ENCODE measurements around the gene MGARP. TPM values are rescaled to one million over a fixed set of nuclear protein-coding genes. Genes with fewer than 3 reads are reported as not detected.
"Not testable (repeated sequence)": the region's sequence is repeated elsewhere in the genome, so short reads cannot be mapped to it uniquely, and the experiment has no call there.

MGARP gene
- polyA plus RNA-seq, 1 of the 3 experiments (the other 2 are of a cell fraction): 22.9 TPM

DNA sequence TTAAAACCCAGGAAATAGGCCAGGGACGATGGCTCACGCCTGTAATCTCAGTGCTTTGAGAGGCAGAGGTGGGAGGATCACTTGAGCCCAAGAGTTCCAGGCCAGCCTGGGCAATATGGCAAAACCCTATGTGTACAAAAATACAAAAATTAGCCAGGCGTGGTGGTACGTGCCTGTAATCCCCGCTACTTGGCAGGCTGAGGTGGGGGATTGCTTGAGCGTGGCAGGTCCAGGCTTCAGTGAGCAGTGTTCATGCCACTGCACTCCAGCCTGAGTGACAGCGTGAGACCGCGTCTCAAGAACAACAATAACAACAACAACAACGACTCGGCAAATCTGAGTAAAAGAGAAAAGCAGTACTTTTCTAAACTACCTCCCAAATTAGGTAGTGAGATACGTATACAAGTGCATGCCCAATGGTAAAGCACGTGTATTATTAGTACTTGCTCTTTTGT, 35.2 kb upstream of the MGARP start:
- DNase-seq: no peak
- Histone ChIP-seq H4K20me1 (ENCODE audit: insufficient read depth) (peaks cover 91% of the 10 kb centered on the region), H3K4me2 (no peak overlapping the region), H3K27me3 (ENCODE audit: insufficient read depth) (no peaks in the 10 kb centered on the region), H3K4me1 (ENCODE audit: control insufficient read depth in 1 of 2, insufficient read depth in 2 of 2, low read depth in 1 of 2, low read length in 1 of 2) (peaks cover 0 to 13% of the 10 kb centered on the region in 2 experiments; a peak in 1 of 4 replicates), H3K9me2 (no peaks in the 10 kb centered on the region), H3K4me3 (ENCODE audit: low read depth in 2 of 2, low read length in 1 of 2) (no peak overlapping the region), H3K27ac (ENCODE audit: low read depth in 2 of 2, low read length in 1 of 2) (no peak overlapping the region), H3K9me3 (peaks cover 7% of the 10 kb centered on the region), H2AFZ (ENCODE audit: low read depth) (no peak overlapping the region), H3K36me3 (replicated peaks in 1 of 2; ENCODE audit: control insufficient read depth in 1 of 2, insufficient read depth in 2 of 2, low read length in 1 of 2) (peaks cover 0 to 4% of the 10 kb centered on the region in 2 experiments), H3F3A (replicated peaks; ENCODE audit: insufficient read depth) (peaks cover 25% of the 10 kb centered on the region), H3K79me2 (ENCODE audit: insufficient read depth) (peaks cover 100% of the 10 kb centered on the region), H3K9ac (no peak overlapping the region)
- WGBS (ENCODE audit: low lambda C conversion rate): 96% methylated on average over 13 of the region's 13 CpGs
- CTCF ChIA-PET: no interaction called here
- POLR2A ChIA-PET: no interaction called here
- TF ChIP-seq ELF1 (IDR thresholded peaks at IDR 0.05): no peak

DNA sequence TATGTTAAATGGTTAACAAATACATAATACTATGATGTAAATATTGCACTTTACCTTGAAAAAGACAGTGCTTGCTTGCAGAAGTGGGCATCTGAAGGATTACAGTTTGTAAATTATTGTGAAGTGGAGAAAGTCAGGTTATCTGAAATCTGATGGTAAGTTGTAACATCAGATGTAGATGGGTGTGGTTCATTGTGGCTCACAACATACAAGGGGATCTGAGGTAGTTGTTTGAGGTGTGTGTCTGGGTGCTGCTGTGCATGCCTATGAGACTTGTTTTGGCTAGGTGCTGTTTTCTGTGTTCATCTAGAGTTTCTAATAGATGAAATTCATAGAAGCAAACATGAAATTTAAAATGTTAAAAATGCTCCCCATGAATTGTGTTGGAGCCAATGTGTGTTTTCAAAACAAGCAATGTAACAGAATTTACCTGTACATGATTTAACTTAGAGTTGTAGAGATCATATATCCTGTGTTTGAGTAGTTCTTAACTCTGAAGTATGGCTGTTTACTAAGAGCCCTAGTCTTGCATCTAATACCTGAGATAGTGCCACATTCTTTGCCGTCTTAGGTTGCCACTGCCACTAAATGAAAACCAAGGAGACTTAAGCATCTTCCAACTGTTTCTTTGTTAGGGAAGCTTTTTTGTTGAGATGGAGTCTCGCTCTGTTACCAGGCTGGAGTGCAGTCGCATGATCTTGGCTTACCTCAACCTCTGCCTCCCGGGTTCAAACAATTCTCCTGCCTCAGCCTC, 34.2 kb upstream of the MGARP start:
- H3K9me3 ChIP-seq: peaks cover 7% of the 10 kb centered on the region
- no peak overlapping the region for H3K9ac ChIP-seq
- peaks cover 0 to 4% of the 10 kb centered on the region in 2 experiments for H3K36me3 ChIP-seq (replicated peaks in 1 of 2; ENCODE audit: control insufficient read depth in 1 of 2, insufficient read depth in 2 of 2, low read length in 1 of 2)
- H3K27ac ChIP-seq (ENCODE audit: low read depth in 2 of 2, low read length in 1 of 2): no peak overlapping the region
- peaks cover 25% of the 10 kb centered on the region for H3F3A ChIP-seq (replicated peaks; ENCODE audit: insufficient read depth)
- H3K4me2 ChIP-seq: no peak overlapping the region
- no peak for DNase-seq
- 94% methylated on average over 4 of the region's 4 CpGs for WGBS (ENCODE audit: low lambda C conversion rate)
- H4K20me1 ChIP-seq (ENCODE audit: insufficient read depth): peaks cover 88% of the 10 kb centered on the region
- peaks cover 0 to 13% of the 10 kb centered on the region in 2 experiments; a peak in 1 of 4 replicates for H3K4me1 ChIP-seq (ENCODE audit: control insufficient read depth in 1 of 2, insufficient read depth in 2 of 2, low read depth in 1 of 2, low read length in 1 of 2)
- H3K4me3 ChIP-seq (ENCODE audit: low read depth in 2 of 2, low read length in 1 of 2): no peak overlapping the region
- ChIA-PET CTCF (no interaction called here), POLR2A (no interaction called here)
- peaks cover 100% of the 10 kb centered on the region for H3K79me2 ChIP-seq (ENCODE audit: insufficient read depth)
- H3K9me2 ChIP-seq: no peaks in the 10 kb centered on the region
- no peaks in the 10 kb centered on the region for H3K27me3 ChIP-seq (ENCODE audit: insufficient read depth)
- no peak overlapping the region for H2AFZ ChIP-seq (ENCODE audit: low read depth)
- no peak for TF ChIP-seq RCOR1 (IDR thresholded peaks at IDR 0.05; ENCODE audit: low read length)
- no peak for TF ChIP-seq SIN3A (IDR thresholded peaks at IDR 0.05; ENCODE audit: borderline replicate concordance, low read depth, low read length)
- no peak for TF ChIP-seq NFIC (IDR thresholded peaks at IDR 0.05; ENCODE audit: borderline replicate concordance)
- no peak for TF ChIP-seq FOXJ3 (CRISPR knock-in tag; IDR thresholded peaks at IDR 0.05)
- no peak for TF ChIP-seq JUND (IDR thresholded peaks at IDR 0.05)
- TF ChIP-seq RFX5 (IDR thresholded peaks at IDR 0.05; ENCODE audit: low read length): no peak
- TF ChIP-seq RXRA (IDR thresholded peaks at IDR 0.05; ENCODE audit: borderline replicate concordance, low read depth): no peak
- TF ChIP-seq GATA2 (CRISPR knock-in tag; IDR thresholded peaks at IDR 0.05): no peak

DNA sequence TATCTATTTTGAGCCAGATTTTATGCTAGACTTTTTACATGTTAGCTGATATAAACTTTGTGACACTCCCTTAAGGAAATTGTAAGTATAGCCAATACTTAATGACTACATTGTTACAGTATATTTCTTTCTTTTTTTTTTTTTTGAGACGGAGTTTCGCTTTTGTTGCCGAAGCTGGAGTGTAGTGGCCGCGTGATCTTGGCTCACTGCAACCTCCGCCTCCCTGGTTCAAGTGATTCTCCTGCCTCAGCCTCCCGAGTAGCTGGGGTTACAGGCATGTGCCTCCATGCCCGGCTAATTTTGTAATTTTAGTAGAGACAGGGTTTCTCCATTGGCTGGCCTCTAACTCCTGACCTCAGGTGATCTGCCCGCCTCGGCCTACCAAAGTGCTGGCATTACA, 33.4 kb upstream of the MGARP start:
- H3K9me2 ChIP-seq; H2AFZ ChIP-seq (ENCODE audit: low read depth); H3K27me3 ChIP-seq (ENCODE audit: insufficient read depth); CTCF ChIA-PET; H3K9me3 ChIP-seq; DNase-seq; H3K4me3 ChIP-seq (ENCODE audit: low read depth in 2 of 2, low read length in 1 of 2); POLR2A ChIA-PET; H3K36me3 ChIP-seq (replicated peaks in 1 of 2; ENCODE audit: control insufficient read depth in 1 of 2, insufficient read depth in 2 of 2, low read length in 1 of 2); H3K9ac ChIP-seq: not testable (repeated sequence)
- WGBS (ENCODE audit: low lambda C conversion rate): 98% methylated on average over 10 of the region's 10 CpGs
- peaks cover 25% of the 10 kb centered on the region for H3F3A ChIP-seq (replicated peaks; ENCODE audit: insufficient read depth)
- H3K4me1 ChIP-seq (ENCODE audit: control insufficient read depth in 1 of 2, insufficient read depth in 2 of 2, low read depth in 1 of 2, low read length in 1 of 2): peaks cover 0 to 13% of the 10 kb centered on the region in 2 experiments; a peak in 1 of 4 replicates
- H3K79me2 ChIP-seq (ENCODE audit: insufficient read depth): peaks cover 100% of the 10 kb centered on the region
- peak overlapping the region in 1 of 2 experiments; percentile 11; a peak in 1 of 4 replicates for H3K27ac ChIP-seq (ENCODE audit: low read depth in 2 of 2, low read length in 1 of 2)
- H3K4me2 ChIP-seq: peak overlapping the region; percentile 25; the same call in 1 of the 2 replicates
- H4K20me1 ChIP-seq (ENCODE audit: insufficient read depth): peaks cover 87% of the 10 kb centered on the region
